GM12878 (cell line): ENCODE data around the gene FAM111B. TPM values are rescaled to one million over a fixed set of nuclear protein-coding genes. Genes with fewer than 3 reads are reported as not detected.

Experiments used
- ATAC-seq: fragments of 200-7000 bp; cut with Tn5 transposase; 3 replicates; pipeline ENCODE4 v1.9.1; 2020; ENCODE audit warnings: mild to moderate bottlenecking, moderate library complexity
- BruUV-seq: library from RNA; stranded (reverse); fragments of 400-500 nt; replicated peaks from 2 replicates; lab custom pipeline; 2021; lab: Mats Ljungman, UMichigan
- CTCF ChIA-PET: fragments of 300-600 bp; sonication (Branson Sonifier 250); formaldehyde crosslinking; extraction: SDS; loops from one replicate; lab custom pipeline; 2021; ENCODE audit warnings: inconsistent platforms; lab: Yijun Ruan, JAX
- POLR2A ChIA-PET: fragments of 350-600 bp; formaldehyde crosslinking; extraction: SDS; loops from one replicate; lab custom pipeline; 2021; ENCODE audit warnings: inconsistent platforms; lab: Charles Lee
- RAD21 ChIA-PET: fragments of 300-600 bp; sonication (Branson Sonifier 250); formaldehyde crosslinking; loops from one replicate; lab custom pipeline; 2023; ENCODE audit warnings: antibody characterized with exemption; ENCODE audit not compliant: unreplicated experiment; lab: Charles Lee
- SMC1A ChIA-PET: fragments of 300-600 bp; sonication (Branson Sonifier 250); formaldehyde crosslinking; loops from one replicate; lab custom pipeline; 2023; ENCODE audit not compliant: unreplicated experiment, uncharacterized antibody; lab: Charles Lee
- DNase-seq: peaks from one replicate; pipeline ENCODE4 v3.0.0-alpha.2; 2011; ENCODE audit warnings: low read depth, low spot score
- FAIRE-seq: peaks from 3 replicates; lab custom pipeline; 2011; peaks lifted over from hg19 to GRCh38; lab: Jason Lieb, UNC
- H2AFZ ChIP-seq: 2 replicates; pipeline ENCODE4 v1.6.0; 2011; ENCODE audit warnings: low read depth, low read length, control low read depth; ENCODE audit not compliant: control insufficient read depth
- H3K27ac ChIP-seq: 2 replicates; pipeline ENCODE4 v1.5.1; 2011; ENCODE audit warnings: control low read depth; ENCODE audit not compliant: control insufficient read depth, insufficient read depth
- H3K27me3 ChIP-seq, 2 experiments: replicated peaks in 1 of 2; 2 replicates each; pipeline versions ENCODE4 v1.6.0 to v1.6.1; 2011; ENCODE audit warnings: low read length in 1 of 2; ENCODE audit not compliant: control insufficient read depth in 2 of 2, insufficient read depth in 2 of 2
- H3K36me3 ChIP-seq, 2 experiments: 2 replicates each; pipeline ENCODE4 v1.5.1; 2011; ENCODE audit warnings: low read length in 1 of 2; ENCODE audit not compliant: control insufficient read depth in 2 of 2, insufficient read depth in 2 of 2
- H3K4me1 ChIP-seq: 2 replicates; pipeline ENCODE4 v1.6.1; 2011; ENCODE audit warnings: mild to moderate bottlenecking, low read length, moderate library complexity, mixed read lengths; ENCODE audit not compliant: control insufficient read depth, insufficient read depth
- H3K4me2 ChIP-seq: 2 replicates; pipeline ENCODE4 v1.6.0; 2011; ENCODE audit warnings: control low read depth; ENCODE audit not compliant: control insufficient read depth, insufficient read depth
- H3K4me3 ChIP-seq: fragments of 200-600 bp; sonication (generic); 2 replicates; pipeline ENCODE4 v1.5.1; 2016
- H3K79me2 ChIP-seq: 2 replicates; pipeline ENCODE4 v1.6.0; 2011; ENCODE audit warnings: low read length; ENCODE audit not compliant: control insufficient read depth, insufficient read depth
- H3K9ac ChIP-seq: 2 replicates; pipeline ENCODE4 v1.8.0; 2011; ENCODE audit warnings: low read length, control low read depth, mixed read lengths; ENCODE audit not compliant: control insufficient read depth, insufficient read depth
- H3K9me3 ChIP-seq: replicated peaks from 3 replicates; pipeline ENCODE4 v1.5.1; 2011; ENCODE audit warnings: mild to moderate bottlenecking, low read length; ENCODE audit not compliant: control insufficient read depth, insufficient read depth
- H4K20me1 ChIP-seq: 2 replicates; pipeline ENCODE4 v1.6.0; 2011; ENCODE audit not compliant: control insufficient read depth, insufficient read depth
- CHD1 ChIP-seq: IDR thresholded peaks from 2 replicates; pipeline ENCODE4 v1.6.1; 2012; ENCODE audit warnings: low read depth, low read length, improper control_type of control experiment
- IKZF1 ChIP-seq: fragments of 450-650 bp; conservative IDR thresholded peaks from 2 replicates; pipeline ENCODE4 v1.6.1; 2017; ENCODE audit warnings: antibody characterized with exemption, mild to moderate bottlenecking
- IRF4 ChIP-seq: IDR thresholded peaks from 2 replicates; pipeline ENCODE4 v1.6.1; 2011; ENCODE audit warnings: low read depth, low read length
- MAX ChIP-seq: IDR thresholded peaks from 2 replicates; pipeline ENCODE4 v1.6.1; 2012; ENCODE audit warnings: low read depth, low read length, improper control_type of control experiment
- MEF2A ChIP-seq: IDR thresholded peaks from 2 replicates; pipeline ENCODE4 v1.6.1; 2011; ENCODE audit warnings: low read depth, mild to moderate bottlenecking, low read length, moderate library complexity; ENCODE audit not compliant: insufficient read depth
- RAD21 ChIP-seq: IDR thresholded peaks from 2 replicates; pipeline ENCODE4 v1.6.1; 2011; ENCODE audit warnings: mild to moderate bottlenecking, low read depth, low read length, moderate library complexity; ENCODE audit not compliant: insufficient read depth
- RUNX3 ChIP-seq: IDR thresholded peaks from 2 replicates; pipeline ENCODE4 v1.6.1; 2012; ENCODE audit warnings: low read length, inconsistent platforms
- SMAD5 ChIP-seq: IDR thresholded peaks from 2 replicates; pipeline ENCODE4 v1.6.1; 2016; ENCODE audit warnings: antibody characterized with exemption, low read depth
- SMARCA5 ChIP-seq: fragments of 450-650 bp; IDR thresholded peaks from 2 replicates; pipeline ENCODE4 v1.6.1; 2017; ENCODE audit warnings: mild to moderate bottlenecking
- SMC3 ChIP-seq: IDR thresholded peaks from 2 replicates; pipeline ENCODE4 v1.6.1; 2011; ENCODE audit warnings: low read length, improper control_type of control experiment, borderline replicate concordance
- SRF ChIP-seq, 2 experiments: IDR thresholded peaks; 2 replicates each; pipeline ENCODE4 v1.6.1; 2011; ENCODE audit warnings: low read depth in 2 of 2, low read length in 2 of 2, mild to moderate bottlenecking in 1 of 2, moderate library complexity in 1 of 2
- STAT1 ChIP-seq: fragments of 450-650 bp; conservative IDR thresholded peaks from 2 replicates; pipeline ENCODE4 v1.6.1; 2014; ENCODE audit warnings: antibody characterized with exemption, mild to moderate bottlenecking
- SUPT20H ChIP-seq: IDR thresholded peaks from 2 replicates; pipeline ENCODE4 v1.6.1; 2011; ENCODE audit warnings: low read depth, mild to moderate bottlenecking, low read length, moderate library complexity, borderline replicate concordance; ENCODE audit not compliant: control insufficient read depth
- USF2 ChIP-seq: IDR thresholded peaks from 2 replicates; pipeline ENCODE4 v1.6.1; 2011; ENCODE audit warnings: low read depth, low read length, improper control_type of control experiment, borderline replicate concordance
- ZNF687 ChIP-seq: fragments of 450-650 bp; IDR thresholded peaks from 2 replicates; pipeline ENCODE4 v1.6.1; 2017; ENCODE audit warnings: mild to moderate bottlenecking, moderate library complexity
- WGBS: methylation state at CpG from one replicate; pipeline ENCODE4 v1.1.6; 2016; ENCODE audit warnings: low lambda C conversion rate; ENCODE audit not compliant: insufficient replicate concordance, insufficient coverage; ENCODE audit errors: missing lambda C conversion rate; 5-methylcytosine and 5-hydroxymethylcytosine counted together
- in situ Hi-C: fragments of 300-500 bp; cut with MboI; formaldehyde crosslinking; loops from 9 replicates; pipeline ENCODE4 v1.14.3; 2018; ENCODE audit warnings: mixed read lengths
- intact Hi-C: fragments of 100-400 bp; cut with micrococcal nuclease; formaldehyde crosslinking; loops from one replicate; pipeline ENCODE4 v1.14.2; 2022; ENCODE audit not compliant: unreplicated experiment
- polyA plus RNA-seq, 11 experiments: library from polyadenylated mRNA; depleted of rRNA in 4 of 11; unstranded in 6 of 11; stranded (reverse) in 5 of 11; fragments of >200 nt; fragmentation: Nextera tagmentation in 4 of 11; fragmentation: Illumina TruSeq in 1 of 11; extraction: Ambion mirVana in 4 of 11; extraction: Trizol in 1 of 11; gene quantifications; 1 replicate in 1 of 11; 2 replicates in 10 of 11; pipeline versions ENCODE4 v1.2.1 to v1.2.3, GENCODE V29; 2011 to 2016; ENCODE audit warnings: inconsistent platforms in 2 of 11, missing spikeins in 2 of 11, low read depth in 1 of 11
- total RNA-seq, 4 experiments: library from RNA; depleted of rRNA in 3 of 4; stranded (reverse); fragments of >200 nt in 3 of 4; fragmentation: Illumina TruSeq in 1 of 4; extraction: Trizol in 1 of 4; gene quantifications; 2 replicates each; pipeline versions ENCODE4 v1.2.1 to v1.2.3, GENCODE V29; 2013 to 2021
- TF ChIP-seq, protein P1 (sequence below): IDR thresholded peaks from 2 replicates; pipeline ENCODE4 v1.6.1; 2012; ENCODE audit warnings: low read depth, low read length, improper control_type of control experiment

The FAM111B gene
- total and polyA plus RNA-seq, 10 of the 15 experiments (the other 5 are each of a cell fraction or from before 2014, with no cell fraction given): 35.9 to 97.2 (median 62.1) TPM

- in situ Hi-C loops: no loop called here
- H3K27me3 ChIP-seq: no peaks in the 10 kb centered on the region
- no peak overlapping the region for H3K27ac ChIP-seq
- RAD21 ChIA-PET: interaction anchor here (0.6 to 3.7 kb wide), 20 partner anchors 8 to 234 kb away, joined by 3 to 33 read pairs (median 4); partner anchors contain the start of gene FAM111B
- H3K36me3 ChIP-seq: peaks cover 1 to 3% of the 10 kb centered on the region in 2 experiments; a peak in 1 of 4 replicates
- no peaks in the 10 kb centered on the region for H3K4me1 ChIP-seq
- peaks cover 11% of the 10 kb centered on the region; the same call in 2 of the 3 replicates for H3K9me3 ChIP-seq
- H3K4me3 ChIP-seq: no peak overlapping the region
- peak; percentile 100 for ATAC-seq
- H3K9ac ChIP-seq: no peak overlapping the region
- no peaks in the 10 kb centered on the region for H3K79me2 ChIP-seq
- CTCF ChIA-PET: interaction anchor here (0.6 to 3.1 kb wide), 54 partner anchors 8 to 1376 kb away, joined by 3 to 49 read pairs (median 4); partner anchors contain the start of genes DTX4, FAM111B and OR5A1
- SMC1A ChIA-PET: interaction anchor here (0.6 to 3.6 kb wide), 20 partner anchors 9 to 489 kb away, joined by 3 to 28 read pairs (median 6); partner anchors contain the start of gene FAM111B
- no TSS peak for BruUV-seq
- DNase-seq: peak; percentile 40
- peak; percentile 83 for FAIRE-seq
- WGBS: 14% methylated on average over 20 of the region's 20 CpGs
- H4K20me1 ChIP-seq: no peaks in the 10 kb centered on the region
- H2AFZ ChIP-seq: peak overlapping the region; percentile 66
- intact Hi-C loops: loop anchor here (1.0 to 10.0 kb wide), 6 partner anchors 39 to 482 kb away; no protein-coding TSS in a partner anchor
- POLR2A ChIA-PET: interaction anchor here (0.8 kb wide), 1 partner anchor 9 kb away, joined by 3 read pairs; no protein-coding TSS in a partner anchor
- peak overlapping the region; percentile 11; the same call in 1 of the 2 replicates for H3K4me2 ChIP-seq
- peak; percentile 67 for TF ChIP-seq RUNX3
- TF ChIP-seq IRF4: 0 out of 2 replicates have a peak, but pooled peaks have one; percentile 35
- TF ChIP-seq RAD21: peak; percentile 99
- TF ChIP-seq SMARCA5: peak; percentile 63
- no peak for TF ChIP-seq SUPT20H
- TF ChIP-seq IKZF1: peak; percentile 46
- TF ChIP-seq ZNF687: 0 out of 2 replicates have a peak, but pooled peaks have one; percentile 44
- TF ChIP-seq STAT1: 0 out of 2 replicates have a peak, but pooled peaks have one; percentile 27
- TF ChIP-seq MAX: no peak
- 0 out of 2 replicates have a peak, but pooled peaks have one; percentile 12 for TF ChIP-seq MEF2A
- TF ChIP-seq USF2: no peak
- no peak for TF ChIP-seq SMAD5
- TF ChIP-seq CHD1: no peak
- TF ChIP-seq SMC3: peak; percentile 87
- 0 out of 4 replicates have a peak, but pooled peaks of 1 of the 2 experiments have one; percentile 16 for TF ChIP-seq SRF (IDR thresholded peaks at IDR 0.05; ENCODE audit: low read depth in 2 of 2, low read length in 2 of 2)
- TF ChIP-seq, protein P1, sequence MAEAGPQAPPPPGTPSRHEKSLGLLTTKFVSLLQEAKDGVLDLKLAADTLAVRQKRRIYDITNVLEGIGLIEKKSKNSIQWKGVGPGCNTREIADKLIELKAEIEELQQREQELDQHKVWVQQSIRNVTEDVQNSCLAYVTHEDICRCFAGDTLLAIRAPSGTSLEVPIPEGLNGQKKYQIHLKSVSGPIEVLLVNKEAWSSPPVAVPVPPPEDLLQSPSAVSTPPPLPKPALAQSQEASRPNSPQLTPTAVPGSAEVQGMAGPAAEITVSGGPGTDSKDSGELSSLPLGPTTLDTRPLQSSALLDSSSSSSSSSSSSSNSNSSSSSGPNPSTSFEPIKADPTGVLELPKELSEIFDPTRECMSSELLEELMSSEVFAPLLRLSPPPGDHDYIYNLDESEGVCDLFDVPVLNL: 0 out of 2 replicates have a peak, but pooled peaks have one; percentile 7
These were observed 28.8 kb downstream of the FAM111B start for GRCh38 chr11:59135648-59136461.
